ENCODE results near the gene WDFY4.

DNA sequence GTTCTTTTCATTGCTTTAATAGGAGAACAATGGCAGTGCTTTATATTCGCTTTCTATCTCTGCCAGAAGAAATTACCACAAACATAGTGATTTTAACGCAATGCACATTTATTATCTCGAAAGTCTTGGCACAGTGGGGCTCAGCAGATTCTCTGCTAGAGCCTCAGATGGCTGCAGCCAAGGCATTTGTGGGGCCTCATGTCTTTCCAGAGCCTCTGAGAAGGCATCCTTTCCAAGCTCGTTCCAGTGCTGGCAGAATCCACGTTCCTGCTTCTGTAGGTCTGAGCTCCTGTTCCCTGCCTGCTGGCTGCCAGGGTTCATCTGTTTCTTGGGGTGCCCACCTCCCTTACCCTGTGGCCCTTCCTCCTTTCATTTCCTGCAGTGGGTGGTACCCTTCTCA lies 194.8 kb downstream of the WDFY4 start:
- TF ChIP-seq GABPA (IDR thresholded peaks at IDR 0.05; ENCODE audit: low read depth) (no peak), EP300 (IDR thresholded peaks at IDR 0.05; ENCODE audit: borderline replicate concordance in 1 of 2, low read depth in 1 of 2, low read length in 1 of 2) (no peak), EZH2phosphoT487 (IDR thresholded peaks at IDR 0.05; ENCODE audit: borderline replicate concordance, low read depth) (no peak), POLR2AphosphoS5 (IDR thresholded peaks at IDR 0.05; ENCODE audit: low read depth, low read length) (no peak), RAD21 (IDR thresholded peaks at IDR 0.05; ENCODE audit: low read length) (no peak), TAF1 (IDR thresholded peaks at IDR 0.05; ENCODE audit: borderline replicate concordance, low read depth, low read length) (no peak), SIN3A (IDR thresholded peaks at IDR 0.05; ENCODE audit: borderline replicate concordance, low read depth, low read length) (no peak), NRF1 (IDR thresholded peaks at IDR 0.05; ENCODE audit: low read depth, low read length) (no peak), NFIC (IDR thresholded peaks at IDR 0.05; ENCODE audit: borderline replicate concordance) (no peak), FOXM1 (IDR thresholded peaks at IDR 0.05; ENCODE audit: low read depth) (no peak), TEAD4 (IDR thresholded peaks at IDR 0.05; ENCODE audit: borderline replicate concordance, insufficient read depth) (no peak)
- TF ChIP-seq, protein P1, sequence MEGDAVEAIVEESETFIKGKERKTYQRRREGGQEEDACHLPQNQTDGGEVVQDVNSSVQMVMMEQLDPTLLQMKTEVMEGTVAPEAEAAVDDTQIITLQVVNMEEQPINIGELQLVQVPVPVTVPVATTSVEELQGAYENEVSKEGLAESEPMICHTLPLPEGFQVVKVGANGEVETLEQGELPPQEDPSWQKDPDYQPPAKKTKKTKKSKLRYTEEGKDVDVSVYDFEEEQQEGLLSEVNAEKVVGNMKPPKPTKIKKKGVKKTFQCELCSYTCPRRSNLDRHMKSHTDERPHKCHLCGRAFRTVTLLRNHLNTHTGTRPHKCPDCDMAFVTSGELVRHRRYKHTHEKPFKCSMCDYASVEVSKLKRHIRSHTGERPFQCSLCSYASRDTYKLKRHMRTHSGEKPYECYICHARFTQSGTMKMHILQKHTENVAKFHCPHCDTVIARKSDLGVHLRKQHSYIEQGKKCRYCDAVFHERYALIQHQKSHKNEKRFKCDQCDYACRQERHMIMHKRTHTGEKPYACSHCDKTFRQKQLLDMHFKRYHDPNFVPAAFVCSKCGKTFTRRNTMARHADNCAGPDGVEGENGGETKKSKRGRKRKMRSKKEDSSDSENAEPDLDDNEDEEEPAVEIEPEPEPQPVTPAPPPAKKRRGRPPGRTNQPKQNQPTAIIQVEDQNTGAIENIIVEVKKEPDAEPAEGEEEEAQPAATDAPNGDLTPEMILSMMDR (IDR thresholded peaks at IDR 0.05): no peak
- TF ChIP-seq, protein P2, sequence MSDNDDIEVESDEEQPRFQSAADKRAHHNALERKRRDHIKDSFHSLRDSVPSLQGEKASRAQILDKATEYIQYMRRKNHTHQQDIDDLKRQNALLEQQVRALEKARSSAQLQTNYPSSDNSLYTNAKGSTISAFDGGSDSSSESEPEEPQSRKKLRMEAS (IDR thresholded peaks at IDR 0.05; ENCODE audit: low read depth): no peak
